Spinal cord (tissue), 10 donors: ENCODE data around the gene ACTN1. TPM values are rescaled to one million over a fixed set of nuclear protein-coding genes. Genes with fewer than 3 reads are reported as not detected.

Experiments
- DNase-seq, 6 donors: peaks; one replicate each; pipeline versions ENCODE4 v3.0.0 to v3.0.0-alpha.2; 2013 to 2015; ENCODE audit warnings: low spot score in 6 of 6, low read depth in 4 of 6
- H3K27ac ChIP-seq: one replicate; pipeline ENCODE4 v1.5.1; 2013; ENCODE audit warnings: low read depth, low read length, control low read depth
- H3K27me3 ChIP-seq: one replicate; pipeline ENCODE4 v1.6.1; 2013; ENCODE audit warnings: low read length; ENCODE audit not compliant: control insufficient read depth, insufficient read depth
- H3K36me3 ChIP-seq: one replicate; pipeline ENCODE4 v1.6.1; 2013; ENCODE audit warnings: low read length; ENCODE audit not compliant: control insufficient read depth, insufficient read depth
- H3K4me1 ChIP-seq: one replicate; pipeline ENCODE4 v1.6.1; 2013; ENCODE audit warnings: low read length; ENCODE audit not compliant: control insufficient read depth, insufficient read depth
- H3K4me3 ChIP-seq: one replicate; pipeline ENCODE4 v1.5.1; 2013; ENCODE audit warnings: low read depth, low read length, control low read depth
- H3K9me3 ChIP-seq: one replicate; pipeline ENCODE4 v1.6.1; 2013; ENCODE audit warnings: low read length; ENCODE audit not compliant: control insufficient read depth, insufficient read depth
- WGBS: methylation state at CpG from one replicate; pipeline ENCODE4 v1.1.5; 2013; ENCODE audit warnings: missing lambda C conversion rate; ENCODE audit not compliant: insufficient coverage; 5-methylcytosine and 5-hydroxymethylcytosine counted together
- polyA plus RNA-seq, 2 donors: library from polyadenylated mRNA; unstranded; fragments of 120-200 nt; gene quantifications; one replicate each; pipeline ENCODE4 v1.2.1, GENCODE V29; 2013; ENCODE audit not compliant: insufficient read length in 2 of 2
- total RNA-seq, 2 donors: library from RNA; depleted of rRNA in 1 of 2; stranded (reverse); fragments of 120-200 nt in 1 of 2; fragments of >200 nt in 1 of 2; gene quantifications; one replicate each; pipeline versions ENCODE4 v1.2.3 to v1.2.4, GENCODE V29; 2013 to 2014
- donor health status: healthy.

ACTN1 gene
- total and polyA plus RNA-seq, 4 donors = 41.6 to 49.4 (median 46.2) TPM

GRCh38 chr14:68939181-68939892 is 39.8 kb downstream of the ACTN1 start:
- Histone ChIP-seq H3K4me3 (no peak overlapping the region), H3K9me3 (no peaks in the 10 kb centered on the region), H3K4me1 (peaks cover 59% of the 10 kb centered on the region), H3K27ac (peak overlapping the region; percentile 74), H3K36me3 (no peaks in the 10 kb centered on the region), H3K27me3 (no peaks in the 10 kb centered on the region)
- peak in 1 of 6 donors; percentile 38 for DNase-seq
- 55% methylated on average over 2 of the region's 11 CpGs for WGBS

DNA sequence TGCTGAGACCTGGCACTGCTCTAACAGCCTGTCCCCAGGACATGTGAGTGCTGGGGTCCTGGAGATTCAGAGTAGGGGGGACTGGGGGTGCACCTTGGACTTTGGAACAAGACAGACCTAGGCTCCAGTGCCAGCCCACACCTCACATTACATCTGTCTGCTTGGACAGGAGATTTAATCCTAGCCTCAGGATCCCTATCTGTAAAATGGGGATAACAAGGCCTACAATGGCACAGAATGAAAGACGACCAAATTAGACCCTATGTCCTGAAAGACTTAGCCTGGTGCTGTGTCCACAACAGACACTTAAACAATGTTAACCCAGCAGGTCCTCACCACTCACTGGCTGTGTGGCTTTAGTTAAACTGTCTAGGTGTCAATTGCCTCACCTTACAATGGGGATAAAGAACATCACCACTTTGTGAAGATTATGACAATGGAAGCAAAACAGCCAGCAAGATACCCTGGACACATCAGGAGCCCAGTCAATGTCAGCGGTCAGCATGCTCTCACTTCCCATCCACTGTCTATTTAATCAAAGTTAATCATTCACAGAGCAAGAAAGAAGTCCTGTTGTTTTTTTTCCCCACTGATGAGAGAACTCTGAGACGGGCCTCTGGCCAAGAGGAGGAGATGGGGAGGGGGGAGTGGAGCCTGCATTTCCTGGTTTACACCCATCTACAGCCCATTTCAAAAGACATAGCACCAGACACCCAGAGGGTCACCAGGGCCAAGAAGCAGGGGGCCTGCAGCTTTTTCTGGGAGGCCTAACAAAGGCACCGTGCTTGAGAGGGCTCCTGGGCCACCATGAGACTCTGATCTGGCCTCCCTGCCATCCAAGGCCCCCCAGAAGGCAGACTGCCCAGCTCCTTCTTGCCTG is 40.6 kb downstream of the ACTN1 start:
- H3K4me3 ChIP-seq = no peak overlapping the region
- H3K4me1 ChIP-seq = peaks cover 51% of the 10 kb centered on the region
- no peaks in the 10 kb centered on the region for H3K36me3 ChIP-seq
- WGBS = 22% methylated on average over 1 of the region's 4 CpGs
- peak in 1 of 6 donors; percentile 67 for DNase-seq
- H3K27me3 ChIP-seq = no peaks in the 10 kb centered on the region
- peak overlapping the region; percentile 74 for H3K27ac ChIP-seq
- H3K9me3 ChIP-seq = no peaks in the 10 kb centered on the region

DNA sequence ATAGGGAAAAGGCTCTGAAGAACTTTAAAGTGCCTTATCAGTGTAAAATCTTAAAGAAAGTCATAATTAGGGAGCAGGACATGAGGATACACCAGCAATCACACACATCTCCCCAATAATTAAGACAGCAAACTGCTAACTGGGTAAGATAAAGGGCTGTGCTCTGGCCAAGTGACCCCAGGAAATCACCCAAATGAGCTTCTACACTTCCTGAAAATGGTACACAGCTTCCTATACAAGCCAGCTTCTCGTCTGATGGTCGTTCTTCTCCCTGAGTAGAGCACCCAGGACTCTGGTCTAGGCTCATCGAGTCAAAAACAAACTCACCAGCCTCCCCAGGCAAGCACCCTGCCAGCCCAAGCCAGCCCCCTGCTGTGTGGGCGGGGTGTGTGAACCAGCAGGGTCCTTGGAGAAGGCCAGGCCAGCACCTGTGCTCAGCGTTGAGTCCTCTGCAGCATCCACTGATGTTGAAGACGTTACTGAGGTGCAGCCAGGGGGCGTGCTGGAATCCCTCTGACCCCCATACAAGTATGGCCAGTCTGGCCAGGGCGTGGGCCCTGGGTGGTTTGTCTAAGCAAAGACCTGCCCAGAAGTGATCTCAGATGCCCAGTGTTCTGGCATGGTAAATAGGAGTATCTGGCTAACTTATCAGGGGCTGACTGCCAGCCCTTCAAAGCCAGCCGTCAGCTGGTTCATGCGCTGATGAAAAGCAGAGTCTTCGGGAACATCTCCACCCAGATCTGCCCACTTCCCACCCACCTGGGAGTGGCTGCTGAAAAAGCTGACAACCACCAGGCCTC is 41.4 kb downstream of the ACTN1 start:
- no peaks in the 10 kb centered on the region for H3K36me3 ChIP-seq
- DNase-seq = peak in 1 of 6 donors; percentile 38
- WGBS = 64% methylated on average over 8 of the region's 11 CpGs
- no peaks in the 10 kb centered on the region for H3K27me3 ChIP-seq
- no peak overlapping the region for H3K4me3 ChIP-seq
- H3K4me1 ChIP-seq = peaks cover 43% of the 10 kb centered on the region
- peak overlapping the region; percentile 74 for H3K27ac ChIP-seq
- H3K9me3 ChIP-seq = no peaks in the 10 kb centered on the region

DNA sequence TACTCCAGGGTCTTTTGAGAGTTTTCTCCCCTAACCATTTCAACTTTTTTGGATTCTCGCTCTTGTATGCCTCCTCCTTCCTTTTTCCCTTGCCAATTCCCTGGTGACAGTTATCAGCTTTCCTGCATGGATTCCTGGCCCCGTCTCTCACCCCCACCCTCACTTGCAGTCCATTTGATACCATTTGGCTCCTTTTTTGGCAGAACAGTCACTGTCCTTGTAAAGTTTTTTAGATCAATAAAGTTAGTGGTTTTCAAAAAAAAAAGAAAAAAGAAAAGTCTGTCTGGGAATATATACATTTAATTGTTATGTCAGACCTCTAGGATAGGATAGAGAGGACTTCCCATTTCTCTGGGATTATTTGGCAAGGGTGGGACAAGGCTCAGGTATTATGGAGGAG is 42.1 kb downstream of the ACTN1 start:
- Histone ChIP-seq H3K27ac (no peak overlapping the region), H3K4me3 (no peak overlapping the region), H3K4me1 (peaks cover 37% of the 10 kb centered on the region), H3K9me3 (no peaks in the 10 kb centered on the region), H3K27me3 (no peaks in the 10 kb centered on the region), H3K36me3 (no peaks in the 10 kb centered on the region)
- WGBS = 80% methylated on average over 1 of the region's 2 CpGs
- DNase-seq = no peak

DNA sequence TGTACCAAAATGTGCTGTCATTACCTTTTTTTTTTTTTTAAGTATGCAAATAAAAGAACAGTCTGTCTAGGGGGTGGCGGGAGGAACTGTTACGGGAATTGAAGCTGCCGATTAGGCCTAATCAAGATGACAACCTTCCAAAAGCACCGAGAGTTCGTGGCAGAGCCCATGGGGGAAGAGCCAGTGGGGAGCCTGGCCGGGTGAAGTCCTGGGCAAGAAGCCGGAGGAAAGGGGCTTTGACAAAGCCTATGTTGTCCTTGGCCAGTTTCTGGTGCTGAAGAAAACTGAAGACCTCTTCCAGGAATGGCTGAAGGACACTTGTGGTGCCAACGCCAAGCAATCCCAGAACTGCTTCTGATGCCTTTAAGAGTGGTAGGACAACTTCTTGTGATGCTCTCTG is 42.6 kb downstream of the ACTN1 start:
- no peaks in the 10 kb centered on the region for H3K36me3 ChIP-seq
- WGBS = 73% methylated on average over 8 of the region's 8 CpGs
- H3K27ac ChIP-seq = no peak overlapping the region
- no peaks in the 10 kb centered on the region for H3K9me3 ChIP-seq
- H3K4me3 ChIP-seq = no peak overlapping the region
- H3K27me3 ChIP-seq = no peaks in the 10 kb centered on the region
- no peak for DNase-seq
- H3K4me1 ChIP-seq = peaks cover 37% of the 10 kb centered on the region

- Histone ChIP-seq H3K4me1 (peaks cover 37% of the 10 kb centered on the region), H3K4me3 (no peak overlapping the region), H3K36me3 (no peaks in the 10 kb centered on the region), H3K9me3 (no peaks in the 10 kb centered on the region), H3K27me3 (no peaks in the 10 kb centered on the region), H3K27ac (no peak overlapping the region)
- DNase-seq = no peak
- WGBS = 83% methylated on average over 2 of the region's 6 CpGs
Observed at GRCh38 chr14:68935761-68936214, 43.3 kb downstream of the ACTN1 start.

DNA sequence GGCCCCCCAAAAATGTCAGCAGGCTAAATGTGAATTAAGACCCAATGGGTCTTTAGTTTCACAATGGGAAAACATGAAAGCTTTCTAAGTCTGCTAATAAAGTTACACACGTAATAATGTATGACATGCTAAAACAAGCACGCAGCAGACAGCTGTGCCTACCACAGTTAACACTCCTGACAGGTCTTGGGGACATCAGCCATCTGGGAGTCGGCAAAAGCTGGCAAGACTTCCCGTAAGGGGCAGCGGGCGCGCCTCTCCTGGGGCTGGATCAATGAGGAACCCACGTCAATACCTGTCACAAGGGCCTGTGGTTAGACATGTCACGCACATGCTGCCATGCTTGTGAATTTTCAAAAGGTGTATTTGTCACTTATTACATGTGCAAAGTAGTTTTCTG is 45.0 kb downstream of the ACTN1 start:
- H3K9me3 ChIP-seq = no peaks in the 10 kb centered on the region
- peaks cover 22% of the 10 kb centered on the region for H3K4me1 ChIP-seq
- H3K36me3 ChIP-seq = no peaks in the 10 kb centered on the region
- WGBS = 94% methylated on average over 5 of the region's 9 CpGs
- H3K27ac ChIP-seq = no peak overlapping the region
- H3K4me3 ChIP-seq = no peak overlapping the region
- H3K27me3 ChIP-seq = no peaks in the 10 kb centered on the region
- no peak for DNase-seq

GRCh38 chr14:68932686-68933085 is 46.4 kb downstream of the ACTN1 start:
- Histone ChIP-seq H3K4me3 (no peak overlapping the region), H3K36me3 (no peaks in the 10 kb centered on the region), H3K27me3 (no peaks in the 10 kb centered on the region), H3K9me3 (no peaks in the 10 kb centered on the region), H3K27ac (no peak overlapping the region), H3K4me1 (peaks cover 9% of the 10 kb centered on the region)
- 93% methylated on average over 5 of the region's 5 CpGs for WGBS
- no peak for DNase-seq

DNA sequence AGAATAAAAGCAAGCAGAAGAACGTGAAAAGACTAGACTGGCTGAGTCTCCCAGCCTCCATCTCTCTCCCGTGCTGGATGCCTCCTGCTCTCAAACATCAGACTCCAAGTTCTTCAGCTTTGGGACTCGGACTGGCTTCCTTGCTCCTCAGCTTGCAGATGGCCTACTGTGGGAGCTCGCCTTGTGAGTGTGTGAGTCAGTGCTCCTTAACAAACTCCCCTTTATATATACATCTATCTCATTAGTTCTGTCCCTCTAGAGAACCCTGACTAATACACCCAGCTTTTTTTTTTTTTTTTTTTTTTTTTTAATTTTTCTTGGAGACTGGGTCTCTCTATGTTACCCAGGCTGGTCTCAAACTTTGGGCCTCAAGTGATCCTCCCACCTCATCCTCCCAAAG is 46.9 kb downstream of the ACTN1 start:
- Histone ChIP-seq H3K27me3 (no peaks in the 10 kb centered on the region), H3K27ac (no peak overlapping the region), H3K9me3 (no peaks in the 10 kb centered on the region), H3K4me3 (no peak overlapping the region), H3K36me3 (no peaks in the 10 kb centered on the region), H3K4me1 (peaks cover 8% of the 10 kb centered on the region)
- no peak for DNase-seq
- WGBS = no CpG with 5 or more reads among the region's 4 CpGs
